Mesenchymal stem cell (in vitro differentiated cells and primary cell): ENCODE results near the gene GPR152.

Source experiments
- DNase-seq: peaks from one replicate; pipeline ENCODE4 v3.0.0-alpha.2; 2013
- H2AFZ ChIP-seq: one replicate; pipeline ENCODE4 v1.6.1; 2013; ENCODE audit warnings: low read depth, mild to moderate bottlenecking, control low read depth, inconsistent platforms, low read length, moderate library complexity
- H2AK5ac ChIP-seq: 2 replicates; pipeline ENCODE4 v1.6.1; 2013; ENCODE audit warnings: low read length, moderate library complexity, mild to moderate bottlenecking, inconsistent platforms; ENCODE audit not compliant: severe bottlenecking
- H2BK120ac ChIP-seq: one replicate; pipeline ENCODE4 v1.6.1; 2013; ENCODE audit warnings: low read depth, mild to moderate bottlenecking, inconsistent platforms, low read length, moderate library complexity
- H2BK12ac ChIP-seq, 2 experiments: one replicate each; pipeline ENCODE4 v1.6.1; 2013; ENCODE audit warnings: inconsistent platforms in 2 of 2, low read length in 2 of 2, mild to moderate bottlenecking in 2 of 2, moderate library complexity in 2 of 2, control low read depth in 1 of 2
- H2BK15ac ChIP-seq: one replicate; pipeline ENCODE4 v1.6.1; 2013; ENCODE audit warnings: mild to moderate bottlenecking, low read depth, inconsistent platforms; ENCODE audit not compliant: poor library complexity, severe bottlenecking
- H2BK5ac ChIP-seq: 2 replicates; pipeline ENCODE4 v1.6.1; 2013; ENCODE audit warnings: low read depth, mild to moderate bottlenecking, low read length, control low read depth, inconsistent platforms; ENCODE audit not compliant: poor library complexity, severe bottlenecking
- H3K14ac ChIP-seq, 2 experiments: one replicate each; pipeline ENCODE4 v1.6.1; 2013; ENCODE audit warnings: inconsistent platforms in 2 of 2, low read length in 2 of 2, control low read depth in 1 of 2, mild to moderate bottlenecking in 1 of 2, moderate library complexity in 1 of 2
- H3K18ac ChIP-seq, 2 experiments: one replicate each; pipeline ENCODE4 v1.6.1; 2013; ENCODE audit warnings: inconsistent platforms in 2 of 2, low read length in 2 of 2, control low read depth in 1 of 2, low read depth in 1 of 2, mild to moderate bottlenecking in 1 of 2
- H3K23ac ChIP-seq, 2 experiments: one replicate each; pipeline ENCODE4 v1.6.1; 2013; ENCODE audit warnings: inconsistent platforms in 2 of 2, low read length in 2 of 2, mild to moderate bottlenecking in 2 of 2, moderate library complexity in 2 of 2, control low read depth in 1 of 2
- H3K27ac ChIP-seq: 2 replicates; pipeline ENCODE4 v1.5.1; 2013; ENCODE audit warnings: mild to moderate bottlenecking, moderate library complexity, low read length, control low read depth, inconsistent platforms; ENCODE audit not compliant: poor library complexity, severe bottlenecking
- H3K27me3 ChIP-seq, 2 experiments: 2 replicates each; pipeline versions ENCODE4 v1.6.1 to v1.7.0; 2013; ENCODE audit warnings: low read length in 2 of 2, mild to moderate bottlenecking in 2 of 2, moderate library complexity in 2 of 2, control low read depth in 1 of 2, inconsistent platforms in 1 of 2; ENCODE audit not compliant: control insufficient read depth in 1 of 2, insufficient read depth in 1 of 2
- H3K36me3 ChIP-seq, 2 experiments: 2 replicates each; pipeline versions ENCODE4 v1.6.1 to v1.7.0; 2013; ENCODE audit warnings: low read length in 2 of 2, control low read depth in 1 of 2, inconsistent platforms in 1 of 2, low read depth in 1 of 2, mild to moderate bottlenecking in 1 of 2; ENCODE audit not compliant: insufficient read depth in 2 of 2, control insufficient read depth in 1 of 2
- H3K4ac ChIP-seq, 2 experiments: one replicate each; pipeline ENCODE4 v1.6.1; 2013; ENCODE audit warnings: inconsistent platforms in 2 of 2, low read length in 2 of 2, mild to moderate bottlenecking in 2 of 2, moderate library complexity in 2 of 2, control low read depth in 1 of 2, low read depth in 1 of 2
- H3K4me1 ChIP-seq: 2 replicates; pipeline ENCODE4 v1.6.1; 2013; ENCODE audit warnings: low read depth, low read length, control low read depth; ENCODE audit not compliant: control insufficient read depth, insufficient read depth
- H3K4me2 ChIP-seq: 2 replicates; pipeline ENCODE4 v1.6.1; 2013; ENCODE audit warnings: low read length, mild to moderate bottlenecking, inconsistent platforms; ENCODE audit not compliant: poor library complexity, severe bottlenecking
- H3K4me3 ChIP-seq, 2 experiments: 2 replicates each; pipeline versions ENCODE4 v1.5.1 to v1.7.0; 2013; ENCODE audit warnings: low read length in 2 of 2, mild to moderate bottlenecking in 2 of 2, control low read depth in 1 of 2, low read depth in 1 of 2; ENCODE audit not compliant: insufficient read depth in 1 of 2
- H3K79me1 ChIP-seq: replicated peaks from 2 replicates; pipeline ENCODE4 v1.6.1; 2013; ENCODE audit warnings: mild to moderate bottlenecking, control low read depth, low read length, inconsistent platforms; ENCODE audit not compliant: poor library complexity, severe bottlenecking
- H3K9ac ChIP-seq: 2 replicates; pipeline ENCODE4 v1.7.0; 2013; ENCODE audit warnings: mild to moderate bottlenecking, low read length, moderate library complexity
- H3K9me3 ChIP-seq: 2 replicates; pipeline ENCODE4 v1.7.0; 2013; ENCODE audit warnings: mild to moderate bottlenecking, low read length; ENCODE audit not compliant: control insufficient read depth
- H4K8ac ChIP-seq: one replicate; pipeline ENCODE4 v1.6.1; 2013; ENCODE audit warnings: inconsistent platforms, mild to moderate bottlenecking, low read length, moderate library complexity
- H4K91ac ChIP-seq: one replicate; pipeline ENCODE4 v1.6.1; 2013; ENCODE audit warnings: mild to moderate bottlenecking, low read length, inconsistent platforms
- WGBS: methylation state at CpG from one replicate; pipeline ENCODE4 v1.1.7; 2013; ENCODE audit warnings: mixed read lengths; 5-methylcytosine and 5-hydroxymethylcytosine counted together

The GPR152 gene

DNA sequence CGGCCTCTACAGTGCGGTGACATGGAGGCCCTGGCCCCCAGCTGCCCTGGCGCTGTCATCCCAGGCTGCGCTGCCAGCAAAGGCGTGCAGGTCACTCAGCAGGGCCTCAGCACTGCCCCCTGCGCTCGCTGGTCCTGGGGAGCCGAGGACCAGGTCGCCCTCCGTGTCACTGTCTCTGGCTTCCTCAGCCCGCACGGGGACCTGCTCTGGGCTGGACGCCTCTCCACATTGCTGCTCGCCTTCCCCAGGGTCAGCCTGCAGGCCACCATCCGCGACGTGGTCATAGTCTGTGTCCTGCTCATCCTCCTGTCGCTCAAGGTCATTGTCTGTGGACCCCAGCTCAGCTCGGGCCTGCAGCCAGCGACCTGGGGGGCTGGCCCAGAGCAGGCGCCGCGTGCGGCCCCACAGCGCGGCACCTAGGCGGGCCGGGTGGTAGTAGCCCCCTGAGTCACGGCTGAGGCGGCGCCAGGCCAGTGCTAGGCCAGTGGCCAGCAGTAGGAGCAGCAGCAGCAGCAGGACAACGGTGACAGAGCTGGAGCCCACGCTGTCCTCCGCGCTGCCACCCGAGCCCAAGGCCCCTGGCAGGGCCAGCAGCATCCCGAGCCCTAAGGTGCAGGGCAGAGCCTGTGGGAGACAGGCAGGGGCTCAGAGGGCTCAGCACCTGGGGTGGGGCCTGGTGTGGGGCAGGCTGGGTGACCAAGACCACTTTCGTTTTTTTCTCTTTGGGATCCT lies 16.6 kb downstream of the GPR152 start:
- Histone ChIP-seq H3K36me3 (peaks cover 76 to 92% of the 10 kb centered on the region in 2 experiments), H3K23ac (no peak overlapping the region), H2BK5ac (peak overlapping the region; percentile 83), H3K4ac (no peak overlapping the region), H2BK120ac (no peak overlapping the region), H3K9ac (no peak overlapping the region), H4K91ac (peak overlapping the region; percentile 53), H2BK15ac (peak overlapping the region; percentile 21), H2BK12ac (no peak overlapping the region), H3K27me3 (no peaks in the 10 kb centered on the region), H3K27ac (peak overlapping the region; percentile 96), H3K9me3 (no peaks in the 10 kb centered on the region), H3K18ac (no peak overlapping the region), H3K14ac (no peak overlapping the region), H4K8ac (peak overlapping the region; percentile 19), H3K79me1 (peaks cover 38% of the 10 kb centered on the region), H3K4me3 (no peak overlapping the region), H2AFZ (no peak overlapping the region), H3K4me2 (no peak overlapping the region), H3K4me1 (peaks cover 60% of the 10 kb centered on the region), H2AK5ac (peak overlapping the region; percentile 92)
- WGBS: 92% methylated on average over 38 of the region's 38 CpGs
- no peak for DNase-seq

GRCh38 chr11:67435031-67435726 lies 17.4 kb downstream of the GPR152 start:
- peaks cover 74 to 89% of the 10 kb centered on the region in 2 experiments for H3K36me3 ChIP-seq
- no peak overlapping the region for H2BK120ac ChIP-seq
- no peak overlapping the region for H3K18ac ChIP-seq
- H3K4me2 ChIP-seq: no peak overlapping the region
- peak overlapping the region; percentile 69 for H3K27ac ChIP-seq
- no peak overlapping the region for H3K4me3 ChIP-seq
- peaks cover 52% of the 10 kb centered on the region for H3K4me1 ChIP-seq
- H2AFZ ChIP-seq: no peak overlapping the region
- no peaks in the 10 kb centered on the region for H3K27me3 ChIP-seq
- no peak overlapping the region for H2BK12ac ChIP-seq
- no peak overlapping the region for H4K91ac ChIP-seq
- H3K9ac ChIP-seq: no peak overlapping the region
- H2BK5ac ChIP-seq: no peak overlapping the region
- H3K79me1 ChIP-seq: peaks cover 40% of the 10 kb centered on the region
- H3K23ac ChIP-seq: no peak overlapping the region
- 91% methylated on average over 25 of the region's 26 CpGs for WGBS
- H3K14ac ChIP-seq: no peak overlapping the region
- no peak overlapping the region for H2BK15ac ChIP-seq
- no peak overlapping the region for H3K4ac ChIP-seq
- H4K8ac ChIP-seq: no peak overlapping the region
- peak overlapping the region; percentile 92 for H2AK5ac ChIP-seq
- no peaks in the 10 kb centered on the region for H3K9me3 ChIP-seq
- DNase-seq: no peak

DNA sequence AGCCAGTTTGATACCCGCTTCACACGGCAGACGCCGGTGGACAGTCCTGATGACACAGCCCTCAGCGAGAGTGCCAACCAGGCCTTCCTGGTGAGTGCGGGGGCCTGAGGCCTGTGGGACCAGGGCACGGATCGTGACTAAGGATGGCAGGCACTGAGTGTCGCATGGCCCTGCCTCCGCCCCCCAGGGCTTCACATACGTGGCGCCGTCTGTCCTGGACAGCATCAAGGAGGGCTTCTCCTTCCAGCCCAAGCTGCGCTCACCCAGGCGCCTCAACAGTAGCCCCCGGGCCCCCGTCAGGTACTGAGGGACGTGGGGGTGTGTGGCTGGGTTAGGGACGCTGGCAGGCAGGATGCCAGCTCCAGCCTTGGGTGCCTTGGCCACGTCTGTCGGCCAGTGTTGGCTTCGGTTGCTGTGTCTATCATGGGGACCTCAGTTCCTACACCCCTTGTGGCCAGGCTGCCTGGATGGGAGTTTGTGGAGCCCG lies 18.1 kb downstream of the GPR152 start:
- H3K4me2 ChIP-seq: no peak overlapping the region
- no peak overlapping the region for H3K14ac ChIP-seq
- peaks cover 40% of the 10 kb centered on the region for H3K79me1 ChIP-seq
- H2AK5ac ChIP-seq: peak overlapping the region; percentile 41
- 92% methylated on average over 23 of the region's 23 CpGs for WGBS
- no peak overlapping the region for H3K18ac ChIP-seq
- H3K27me3 ChIP-seq: no peaks in the 10 kb centered on the region
- H3K4ac ChIP-seq: no peak overlapping the region
- no peak overlapping the region for H3K4me3 ChIP-seq
- H3K9me3 ChIP-seq: no peaks in the 10 kb centered on the region
- peaks cover 46% of the 10 kb centered on the region for H3K4me1 ChIP-seq
- H2BK12ac ChIP-seq: no peak overlapping the region
- H2BK120ac ChIP-seq: no peak overlapping the region
- no peak overlapping the region for H4K91ac ChIP-seq
- H4K8ac ChIP-seq: no peak overlapping the region
- H2BK5ac ChIP-seq: no peak overlapping the region
- H3K9ac ChIP-seq: no peak overlapping the region
- no peak overlapping the region for H3K23ac ChIP-seq
- no peak overlapping the region for H3K27ac ChIP-seq
- no peak for DNase-seq
- no peak overlapping the region for H2AFZ ChIP-seq
- peaks cover 69 to 86% of the 10 kb centered on the region in 2 experiments for H3K36me3 ChIP-seq
- H2BK15ac ChIP-seq: no peak overlapping the region
